T-helper 2 cell (primary cell): Measurements from ENCODE around the gene GTF2A2.
"Not testable (repeated sequence)": the region's sequence is repeated elsewhere in the genome, so short reads cannot be mapped to it uniquely, and the experiment has no call there.

Experiments
- DNase-seq, 5 experiments: peaks; one replicate each; pipeline versions ENCODE4 v3.0.0 to v3.0.0-alpha.2; 2012 to 2022
- total RNA-seq, 2 donors: gene quantifications; one replicate each; lab custom pipeline; 2026; lab: John Stamatoyannopoulos, UW

GTF2A2 gene
- total RNA-seq: 20.7 to 22.1 reads per million in 2 donors

- peak; percentile 87 to 97 (median 90) for DNase-seq
Measured at GRCh38 chr15:59656897-59657634, at the start of gene GTF2A2. TSS of gene GTF2A2 (minus strand) at chr15:59657515. CDS start at chr15:59652277, 5,238 bp downstream.

- DNase-seq: no peak
Measured at GRCh38 chr15:59703979-59704796, 46.9 kb upstream of the GTF2A2 start.

GRCh38 chr15:59702351-59702750, 45.0 kb upstream of the GTF2A2 start:
- no peak for DNase-seq

- no peak for DNase-seq
Measured at GRCh38 chr15:59701880-59702279, 44.6 kb upstream of the GTF2A2 start.

GRCh38 chr15:59699810-59700431, 42.6 kb upstream of the GTF2A2 start:
- DNase-seq: no peak

- DNase-seq: not testable (repeated sequence)
Measured at GRCh38 chr15:59698065-59698464, 40.8 kb upstream of the GTF2A2 start.

- DNase-seq: no peak
Measured at GRCh38 chr15:59696332-59696731, 39.0 kb upstream of the GTF2A2 start.

GRCh38 chr15:59694779-59695178, 37.5 kb upstream of the GTF2A2 start:
- DNase-seq: no peak

GRCh38 chr15:59691194-59691805, 34.0 kb upstream of the GTF2A2 start:
- peak in 4 of 5 experiments; percentile 11 to 64 (median 14) for DNase-seq

GRCh38 chr15:59689626-59690236, 32.4 kb upstream of the GTF2A2 start:
- DNase-seq: peak; percentile 23 to 89 (median 46)

GRCh38 chr15:59688782-59689625, 31.7 kb upstream of the GTF2A2 start, which contains the start of gene BNIP2:
TSS of gene BNIP2 (minus strand) at chr15:59689320. CDS start at chr15:59682457, 6,863 bp downstream.
- peak; percentile 89 to 100 (median 99) for DNase-seq

GRCh38 chr15:59688423-59688781, 31.1 kb upstream of the GTF2A2 start:
- peak in 2 of 5 experiments; percentile 31 to 75 for DNase-seq

- peak in 3 of 5 experiments; percentile 7 to 83 (median 26) for DNase-seq
Measured at GRCh38 chr15:59687836-59688235, 30.5 kb upstream of the GTF2A2 start.

GRCh38 chr15:59686389-59686788, 29.1 kb upstream of the GTF2A2 start:
- no peak for DNase-seq

- DNase-seq: no peak
Measured at GRCh38 chr15:59685737-59686297, 28.5 kb upstream of the GTF2A2 start.

GRCh38 chr15:59680870-59681269, 23.6 kb upstream of the GTF2A2 start:
- no peak for DNase-seq

GRCh38 chr15:59680346-59680745, 23.0 kb upstream of the GTF2A2 start:
- DNase-seq: no peak

- DNase-seq: no peak
Measured at GRCh38 chr15:59678620-59679019, 21.3 kb upstream of the GTF2A2 start.

- peak in 1 of 5 experiments; percentile 26 for DNase-seq
Measured at GRCh38 chr15:59678172-59678571, 20.9 kb upstream of the GTF2A2 start.

- no peak for DNase-seq
Measured at GRCh38 chr15:59676565-59676964, 19.2 kb upstream of the GTF2A2 start.

- DNase-seq: no peak
Measured at GRCh38 chr15:59674361-59674877, 17.1 kb upstream of the GTF2A2 start.
